Smooth muscle cell (in vitro differentiated cells): ENCODE measurements around the gene ASXL3. TPM values are rescaled to one million over a fixed set of nuclear protein-coding genes. Genes with fewer than 3 reads are reported as not detected.

ENCODE experiments used
- DNase-seq: peaks from one replicate; lab custom pipeline; 2025; ENCODE audit not compliant: unreplicated experiment; lab: John Stamatoyannopoulos, UW
- H2AFZ ChIP-seq: fragments of 200-600 bp; sonication (generic); 2 replicates; pipeline ENCODE4 v1.6.0; 2016; ENCODE audit warnings: antibody characterized with exemption, low read depth, mild to moderate bottlenecking
- H3F3A ChIP-seq: fragments of 200-600 bp; sonication (generic); 2 replicates; pipeline ENCODE4 v1.6.0; 2017; ENCODE audit warnings: antibody characterized with exemption, low read depth
- H3K27ac ChIP-seq: fragments of 200-600 bp; sonication (generic); 2 replicates; pipeline ENCODE4 v1.5.1; 2016; ENCODE audit warnings: low read depth, mild to moderate bottlenecking
- H3K27me3 ChIP-seq: fragments of 200-600 bp; sonication (generic); 2 replicates; pipeline ENCODE4 v1.6.1; 2016; ENCODE audit warnings: low read depth, mild to moderate bottlenecking
- H3K36me3 ChIP-seq: fragments of 200-600 bp; sonication (generic); 2 replicates; pipeline ENCODE4 v1.5.1; 2016; ENCODE audit warnings: low read depth
- H3K4me1 ChIP-seq: fragments of 200-600 bp; sonication (generic); 2 replicates; pipeline ENCODE4 v1.5.1; 2016; ENCODE audit warnings: low read depth
- H3K4me2 ChIP-seq: fragments of 200-600 bp; sonication (generic); 2 replicates; pipeline ENCODE4 v1.6.0; 2016; ENCODE audit warnings: mild to moderate bottlenecking
- H3K4me3 ChIP-seq: fragments of 200-600 bp; sonication (generic); 2 replicates; pipeline ENCODE4 v1.5.1; 2016; ENCODE audit warnings: mild to moderate bottlenecking
- H3K79me2 ChIP-seq: fragments of 200-600 bp; sonication (generic); 2 replicates; pipeline ENCODE4 v1.6.0; 2016; ENCODE audit warnings: low read depth, mild to moderate bottlenecking
- H3K9ac ChIP-seq: fragments of 200-600 bp; sonication (generic); 2 replicates; pipeline ENCODE4 v1.6.0; 2016; ENCODE audit warnings: low read depth
- H3K9me3 ChIP-seq: fragments of 200-600 bp; sonication (generic); replicated peaks from 2 replicates; pipeline ENCODE4 v1.5.1; 2016; ENCODE audit warnings: low read depth
- H4K20me1 ChIP-seq: fragments of 200-600 bp; sonication (generic); 2 replicates; pipeline ENCODE4 v1.6.0; 2016; ENCODE audit warnings: low read depth
- WGBS: methylation state at CpG from one replicate; pipeline ENCODE4 v1.1.7; 2016; ENCODE audit warnings: low lambda C conversion rate; 5-methylcytosine and 5-hydroxymethylcytosine counted together
- polyA plus RNA-seq: library from polyadenylated mRNA; unstranded; fragments of >200 nt; fragmentation: Nextera tagmentation; extraction: Ambion mirVana; gene quantifications from 2 replicates; pipeline ENCODE4 v1.2.1, GENCODE V29; 2016
- total RNA-seq: library from RNA; depleted of rRNA; stranded (reverse); fragments of >200 nt; gene quantifications from 2 replicates; pipeline ENCODE4 v1.2.3, GENCODE V29; 2014
- TF ChIP-seq, protein P1 (sequence below): fragments of 200-600 bp; sonication (generic); IDR thresholded peaks from 2 replicates; pipeline ENCODE4 v1.5.1; 2017; ENCODE audit warnings: borderline replicate concordance, mild to moderate bottlenecking, antibody characterized with exemption; ENCODE audit not compliant: insufficient read depth, poor library complexity, severe bottlenecking

ASXL3 gene
- total and polyA plus RNA-seq, 2 experiments from 2014 or later, result 1.2 to 5.9 TPM

DNA sequence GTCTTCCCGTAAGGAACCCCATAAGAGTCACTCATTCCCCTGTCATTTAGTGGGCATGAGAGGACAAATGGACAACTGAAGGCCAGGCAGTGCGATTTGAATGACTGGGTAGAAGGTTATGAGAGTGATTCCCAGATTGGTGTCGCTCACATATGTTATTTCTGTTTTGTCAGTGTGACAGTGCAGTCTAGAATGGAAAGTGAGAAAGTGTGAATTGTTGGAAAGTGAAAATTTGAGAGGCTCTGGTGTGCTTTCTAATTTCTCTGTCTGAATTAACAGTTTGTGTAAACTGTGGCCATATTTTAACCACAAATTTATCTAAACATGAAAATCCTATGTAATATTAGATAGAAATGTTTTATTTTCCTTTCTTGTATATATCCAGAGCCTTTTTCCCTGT, 49.1 kb downstream of the ASXL3 start:
- TF ChIP-seq, protein P1, sequence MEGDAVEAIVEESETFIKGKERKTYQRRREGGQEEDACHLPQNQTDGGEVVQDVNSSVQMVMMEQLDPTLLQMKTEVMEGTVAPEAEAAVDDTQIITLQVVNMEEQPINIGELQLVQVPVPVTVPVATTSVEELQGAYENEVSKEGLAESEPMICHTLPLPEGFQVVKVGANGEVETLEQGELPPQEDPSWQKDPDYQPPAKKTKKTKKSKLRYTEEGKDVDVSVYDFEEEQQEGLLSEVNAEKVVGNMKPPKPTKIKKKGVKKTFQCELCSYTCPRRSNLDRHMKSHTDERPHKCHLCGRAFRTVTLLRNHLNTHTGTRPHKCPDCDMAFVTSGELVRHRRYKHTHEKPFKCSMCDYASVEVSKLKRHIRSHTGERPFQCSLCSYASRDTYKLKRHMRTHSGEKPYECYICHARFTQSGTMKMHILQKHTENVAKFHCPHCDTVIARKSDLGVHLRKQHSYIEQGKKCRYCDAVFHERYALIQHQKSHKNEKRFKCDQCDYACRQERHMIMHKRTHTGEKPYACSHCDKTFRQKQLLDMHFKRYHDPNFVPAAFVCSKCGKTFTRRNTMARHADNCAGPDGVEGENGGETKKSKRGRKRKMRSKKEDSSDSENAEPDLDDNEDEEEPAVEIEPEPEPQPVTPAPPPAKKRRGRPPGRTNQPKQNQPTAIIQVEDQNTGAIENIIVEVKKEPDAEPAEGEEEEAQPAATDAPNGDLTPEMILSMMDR, result no peak
- no peak for DNase-seq
- H4K20me1 ChIP-seq, result peaks cover 19% of the 10 kb centered on the region
- no peaks in the 10 kb centered on the region for H3K4me1 ChIP-seq
- no peaks in the 10 kb centered on the region for H3F3A ChIP-seq
- H3K4me3 ChIP-seq, result no peak overlapping the region
- no peaks in the 10 kb centered on the region for H3K9me3 ChIP-seq
- peaks cover 16% of the 10 kb centered on the region for H3K79me2 ChIP-seq
- H3K36me3 ChIP-seq, result no peaks in the 10 kb centered on the region
- H3K27me3 ChIP-seq, result no peaks in the 10 kb centered on the region
- 96% methylated on average over 3 of the region's 3 CpGs for WGBS
- no peak overlapping the region for H3K4me2 ChIP-seq
- no peak overlapping the region for H3K27ac ChIP-seq
- no peak overlapping the region for H2AFZ ChIP-seq
- H3K9ac ChIP-seq, result no peak overlapping the region

DNA sequence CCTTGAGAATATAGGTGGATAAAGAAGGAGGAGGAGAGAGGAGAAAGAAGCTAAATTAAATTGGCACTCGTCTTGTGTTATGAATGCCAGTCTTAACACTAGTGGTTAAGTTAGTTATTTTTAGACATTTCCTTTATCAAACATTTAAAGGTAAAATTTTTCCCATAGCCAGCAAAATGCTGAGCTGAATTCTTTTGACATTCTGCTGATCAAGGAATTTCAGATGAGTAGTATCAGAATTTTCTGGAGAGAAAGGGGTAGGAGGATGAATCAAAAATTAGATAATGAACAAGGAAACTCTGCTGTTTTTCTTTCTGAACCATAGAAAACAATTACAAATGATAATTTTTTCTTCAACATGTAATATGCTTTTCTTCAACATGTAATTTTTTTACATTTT, 52.5 kb downstream of the ASXL3 start:
- Histone ChIP-seq H2AFZ (no peak overlapping the region), H3K79me2 (peaks cover under 1% of the 10 kb centered on the region), H3K27ac (no peak overlapping the region), H3K9me3 (no peaks in the 10 kb centered on the region), H3K36me3 (no peaks in the 10 kb centered on the region), H3K4me3 (no peak overlapping the region), H3K9ac (no peak overlapping the region), H4K20me1 (peaks cover 9% of the 10 kb centered on the region), H3K27me3 (no peaks in the 10 kb centered on the region), H3F3A (no peaks in the 10 kb centered on the region), H3K4me2 (no peak overlapping the region), H3K4me1 (no peaks in the 10 kb centered on the region)
- TF ChIP-seq, protein P1, result no peak
- DNase-seq, result no peak
- WGBS, result 100% methylated on average over 1 of the region's 1 CpG

DNA sequence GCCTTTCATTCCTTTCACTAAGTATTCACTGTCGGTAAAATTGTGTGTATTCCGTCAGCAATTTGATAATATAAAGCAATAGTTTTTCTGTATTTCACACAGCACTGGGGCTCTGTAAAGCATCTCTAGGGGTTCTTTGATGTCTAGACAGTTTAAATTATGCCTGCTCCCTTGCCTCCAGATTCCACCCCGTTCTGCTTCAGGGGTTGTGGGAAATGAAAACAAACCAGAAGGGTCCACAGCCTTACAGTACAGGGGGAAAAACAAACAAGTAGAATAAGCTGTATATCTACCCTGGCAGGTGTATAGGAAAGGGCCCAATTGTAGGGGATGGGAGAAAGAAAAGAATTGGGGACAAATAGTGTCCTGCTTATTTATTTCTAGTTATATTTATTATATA, 63.1 kb downstream of the ASXL3 start:
- H2AFZ ChIP-seq, result no peak overlapping the region
- peaks cover 6% of the 10 kb centered on the region for H4K20me1 ChIP-seq
- H3K9ac ChIP-seq, result no peak overlapping the region
- H3K9me3 ChIP-seq, result no peaks in the 10 kb centered on the region
- no peaks in the 10 kb centered on the region for H3K27me3 ChIP-seq
- 82% methylated on average over 3 of the region's 3 CpGs for WGBS
- H3F3A ChIP-seq, result no peaks in the 10 kb centered on the region
- TF ChIP-seq, protein P1, result no peak
- no peak for DNase-seq
- H3K27ac ChIP-seq, result no peak overlapping the region
- H3K4me2 ChIP-seq, result no peak overlapping the region
- no peaks in the 10 kb centered on the region for H3K79me2 ChIP-seq
- H3K4me1 ChIP-seq, result no peaks in the 10 kb centered on the region
- H3K36me3 ChIP-seq, result no peaks in the 10 kb centered on the region
- no peak overlapping the region for H3K4me3 ChIP-seq

DNA sequence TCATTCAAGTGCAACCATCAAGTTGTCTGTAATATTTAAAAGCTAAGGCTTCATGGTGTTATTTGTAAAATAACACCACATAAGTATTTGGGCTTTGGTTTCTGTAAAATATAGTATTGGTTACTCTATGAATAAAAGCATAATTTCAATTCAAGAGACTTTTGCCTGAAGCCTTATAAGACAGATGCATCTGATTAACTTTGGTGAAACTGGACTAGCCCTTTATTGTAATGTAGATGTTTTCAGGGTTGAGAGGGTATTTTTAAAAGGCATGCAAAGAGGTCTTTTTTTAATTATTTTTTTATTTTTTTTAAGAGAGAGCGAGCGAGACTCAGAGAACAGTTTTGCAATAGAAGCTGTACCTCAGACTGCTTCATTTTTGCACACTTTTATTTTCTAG, 66.5 kb downstream of the ASXL3 start:
- H3K9me3 ChIP-seq, result no peaks in the 10 kb centered on the region
- 97% methylated on average over 2 of the region's 2 CpGs for WGBS
- no peak overlapping the region for H2AFZ ChIP-seq
- H3F3A ChIP-seq, result no peaks in the 10 kb centered on the region
- H3K4me1 ChIP-seq, result no peaks in the 10 kb centered on the region
- no peaks in the 10 kb centered on the region for H3K79me2 ChIP-seq
- H3K4me2 ChIP-seq, result no peak overlapping the region
- H3K9ac ChIP-seq, result no peak overlapping the region
- DNase-seq, result no peak
- TF ChIP-seq, protein P1, result no peak
- no peak overlapping the region for H3K4me3 ChIP-seq
- H3K27ac ChIP-seq, result no peak overlapping the region
- peaks cover 3% of the 10 kb centered on the region for H4K20me1 ChIP-seq
- H3K36me3 ChIP-seq, result no peaks in the 10 kb centered on the region
- H3K27me3 ChIP-seq, result no peaks in the 10 kb centered on the region
